ENCODE results near the gene TBPL1. TPM values are rescaled to one million over a fixed set of nuclear protein-coding genes. Genes with fewer than 3 reads are reported as not detected.
A peak's percentile ranks its signal among the peaks of the same experiment; 100 is the strongest.

The TBPL1 gene
- total and polyA plus RNA-seq, 2 of the 13 experiments (the other 11 are each of a cell fraction or from before 2014, with no cell fraction given), result 25.3 to 39.3 TPM

- TF ChIP-seq TCF12 (IDR thresholded peaks at IDR 0.05) (no peak), TCF12 (CRISPR knock-in tag; IDR thresholded peaks at IDR 0.05) (no peak), CREBL2 (CRISPR knock-in tag; IDR thresholded peaks at IDR 0.05; ENCODE audit: borderline replicate concordance) (peak; percentile 62; the same call in 1 of the 2 replicates), ZSCAN21 (CRISPR knock-in tag; IDR thresholded peaks at IDR 0.05; ENCODE audit: borderline replicate concordance) (no peak; the same call in 1 of the 2 replicates), ZFY (CRISPR knock-in tag; IDR thresholded peaks at IDR 0.05) (peak; percentile 83), ZNF713 (CRISPR knock-in tag; IDR thresholded peaks at IDR 0.05) (no peak), HNRNPH1 (optimal IDR thresholded peaks at IDR 0.05; ENCODE audit: low read depth, low read length) (no peak), ZNF556 (CRISPR knock-in tag; IDR thresholded peaks at IDR 0.05; ENCODE audit: borderline replicate concordance) (0 out of 2 replicates have a peak, but pooled peaks have one; percentile 38), REST (IDR thresholded peaks at IDR 0.05; ENCODE audit: borderline replicate concordance in 1 of 2, low read depth in 1 of 2, low read length in 2 of 2) (no peak), MIER3 (CRISPR knock-in tag; IDR thresholded peaks at IDR 0.05; ENCODE audit: borderline replicate concordance) (no peak), SRY (CRISPR knock-in tag; IDR thresholded peaks at IDR 0.05) (peak; percentile 57; the same call in 1 of the 2 replicates), PRDM4 (CRISPR knock-in tag; IDR thresholded peaks at IDR 0.05; ENCODE audit: borderline replicate concordance) (no peak), POLR2AphosphoS2 (IDR thresholded peaks at IDR 0.05; ENCODE audit: low read depth, low read length) (no peak), NFATC3 (CRISPR knock-in tag; IDR thresholded peaks at IDR 0.05) (0 out of 2 replicates have a peak, but pooled peaks have one; percentile 65), ZMAT5 (CRISPR knock-in tag; IDR thresholded peaks at IDR 0.05; ENCODE audit: borderline replicate concordance, low read depth) (no peak), KLF16 (CRISPR knock-in tag; IDR thresholded peaks at IDR 0.05) (peak in 1 of 2 experiments; percentile 28; a peak in 1 of 4 replicates), ZNF446 (CRISPR knock-in tag; IDR thresholded peaks at IDR 0.05) (0 out of 2 replicates have a peak, but pooled peaks have one; percentile 73)
Measured at GRCh38 chr6:133951881-133952814, 876 bp upstream of the TBPL1 start (continued).
